Brain microvascular endothelial cell (primary cell): ENCODE results near the gene OR11A1.

Experiments used
- DNase-seq: peaks from one replicate; pipeline ENCODE4 v3.0.0-alpha.2; 2020
- H3K27ac ChIP-seq: fragments of 250-450 bp; sonication (Bioruptor Pico); 2 replicates; pipeline ENCODE4 v1.5.1; 2020; ENCODE audit warnings: mild to moderate bottlenecking, moderate library complexity
- H3K27me3 ChIP-seq: fragments of 250-450 bp; sonication (Bioruptor Pico); replicated peaks from 2 replicates; pipeline ENCODE4 v1.5.1; 2020; ENCODE audit warnings: mild to moderate bottlenecking
- H3K36me3 ChIP-seq: fragments of 250-450 bp; sonication (Bioruptor Pico); replicated peaks from 2 replicates; pipeline ENCODE4 v1.5.1; 2020; ENCODE audit warnings: mild to moderate bottlenecking
- H3K4me3 ChIP-seq: 2 replicates; pipeline ENCODE4 v1.5.1; 2011; ENCODE audit warnings: low read depth, mild to moderate bottlenecking, control low read depth, low read length, moderate library complexity
- CTCF ChIP-seq: IDR thresholded peaks from 2 replicates; pipeline ENCODE4 v1.5.1; 2011; ENCODE audit warnings: low read depth, mild to moderate bottlenecking, moderate library complexity, low read length, control low read depth, inconsistent platforms; ENCODE audit errors: missing control alignments
- in situ Hi-C: cut with HindIII; loops from 2 replicates; pipeline ENCODE4 v1.10.0; 2017; ENCODE audit warnings: low sequenced_read_pairs, low pct_ligation_motif_present

OR11A1 gene

DNA sequence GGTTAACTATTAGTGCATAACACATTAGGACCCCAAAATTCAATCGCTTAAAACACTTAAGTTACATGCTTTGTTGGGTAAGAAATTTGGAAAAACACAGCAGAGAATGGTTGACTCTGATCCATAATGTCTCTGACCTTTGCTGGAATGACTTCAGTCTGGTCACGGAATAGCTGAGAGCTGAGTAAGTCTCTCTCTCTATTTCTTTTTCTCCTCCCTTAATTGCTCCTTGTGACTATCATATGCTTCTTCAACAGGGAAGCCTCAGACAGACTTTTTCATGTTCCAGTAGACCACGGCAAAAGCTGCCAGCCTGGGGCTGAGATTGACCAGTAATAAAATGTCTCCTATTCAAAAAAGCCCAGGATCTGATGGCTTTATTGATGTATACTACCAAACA, 37.4 kb downstream of the OR11A1 start:
- no peak overlapping the region for H3K4me3 ChIP-seq
- H3K27ac ChIP-seq, result peak overlapping the region; percentile 87
- no peaks in the 10 kb centered on the region for H3K27me3 ChIP-seq
- in situ Hi-C loops, result no loop called here
- no peak for TF ChIP-seq CTCF
- DNase-seq, result peak; percentile 60
- H3K36me3 ChIP-seq, result no peaks in the 10 kb centered on the region

DNA sequence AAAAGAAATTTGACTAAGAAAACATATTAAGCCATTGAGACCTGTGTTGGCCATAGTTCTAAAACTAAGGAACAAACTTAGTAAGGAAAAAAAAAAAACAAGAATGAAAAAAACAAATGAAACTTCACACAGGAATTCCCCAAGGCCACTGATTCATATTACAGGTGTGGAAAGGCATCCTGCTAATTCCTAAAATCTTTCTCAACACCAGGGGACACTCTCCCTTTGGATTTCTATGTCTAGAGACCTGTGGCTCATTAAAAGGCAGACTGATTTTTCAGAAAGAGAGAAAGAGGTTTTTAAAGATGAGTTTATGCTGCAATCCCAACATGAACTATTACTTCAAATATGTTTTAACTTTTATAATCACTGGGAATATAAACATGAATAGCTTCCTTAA, 42.3 kb downstream of the OR11A1 start, which contains the start of gene OR12D1:
OR12D1 (plus strand) TSS at position 341 of the 400 bp plus-strand sequence.
- no peak for DNase-seq
- no peak within 1 kb of the TSS for H3K4me3 ChIP-seq
- no peak within 1 kb of the TSS for H3K27ac ChIP-seq
- H3K36me3 ChIP-seq, result no peaks in the 10 kb centered on the region
- H3K27me3 ChIP-seq, result no peaks in the 10 kb centered on the region
- TF ChIP-seq CTCF, result peak; percentile 27
- in situ Hi-C loops, result no loop called here

- no peaks in the 10 kb centered on the region for H3K36me3 ChIP-seq
- in situ Hi-C loops, result no loop called here
- no peak for DNase-seq
- no peak overlapping the region for H3K4me3 ChIP-seq
- TF ChIP-seq CTCF, result no peak
- H3K27ac ChIP-seq, result no peak overlapping the region
- H3K27me3 ChIP-seq, result no peaks in the 10 kb centered on the region
These were observed 53.1 kb downstream of the OR11A1 start for GRCh38 chr6:29403801-29404200.

DNA sequence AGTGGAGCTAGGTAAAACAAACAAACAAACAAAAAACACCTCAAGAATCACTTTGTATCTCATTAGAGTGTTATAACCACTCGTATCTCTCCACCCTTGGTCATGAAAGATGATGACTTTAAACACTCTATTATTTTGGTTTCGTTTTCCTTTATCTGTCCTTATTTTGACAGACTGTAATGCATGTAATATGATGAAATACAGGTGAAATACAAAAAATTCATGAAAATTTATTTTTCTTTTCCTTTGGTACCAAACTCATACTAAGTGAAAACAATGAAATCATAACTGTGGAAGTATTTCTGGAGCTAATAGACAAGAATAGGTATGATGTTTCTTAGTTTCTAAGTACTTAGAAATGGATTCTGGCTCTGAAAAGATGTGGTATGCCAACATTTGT, 57.3 kb downstream of the OR11A1 start:
- no peak for TF ChIP-seq CTCF
- in situ Hi-C loops, result no loop called here
- Histone ChIP-seq H3K4me3 (no peak overlapping the region), H3K27ac (no peak overlapping the region), H3K36me3 (no peaks in the 10 kb centered on the region), H3K27me3 (no peaks in the 10 kb centered on the region)
- DNase-seq, result no peak

DNA sequence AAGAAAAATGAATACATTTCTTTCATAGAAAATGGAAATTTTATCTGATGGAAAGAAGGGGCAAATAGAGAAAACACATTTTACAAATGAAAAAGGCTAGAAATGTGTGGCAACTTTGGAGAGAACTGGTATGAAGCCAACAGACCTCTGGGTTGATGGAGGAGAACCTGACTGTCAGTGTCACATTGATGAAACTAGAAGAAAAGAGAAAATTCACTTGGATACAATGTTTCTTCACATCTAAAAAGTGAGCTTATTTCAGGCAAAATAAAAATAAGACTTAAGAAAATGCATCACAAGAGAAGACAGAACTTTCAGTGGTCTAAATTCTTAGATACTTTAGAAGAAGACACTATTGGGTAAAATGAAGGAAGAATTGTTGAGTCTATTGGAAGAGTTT, 61.5 kb downstream of the OR11A1 start, which contains the start of gene OR12D2:
OR12D2 (plus strand) TSS at position 301 of the 400 bp plus-strand sequence. CDS start 1,069 bp downstream, outside the sequence.
- in situ Hi-C loops, result no loop called here
- no peak for DNase-seq
- Histone ChIP-seq H3K27ac (no peak within 1 kb of the TSS), H3K36me3 (no peaks in the 10 kb centered on the region), H3K4me3 (no peak within 1 kb of the TSS), H3K27me3 (no peaks in the 10 kb centered on the region)
- no peak for TF ChIP-seq CTCF

- Histone ChIP-seq H3K27ac (no peak overlapping the region), H3K36me3 (no peaks in the 10 kb centered on the region), H3K4me3 (no peak overlapping the region), H3K27me3 (no peaks in the 10 kb centered on the region)
- TF ChIP-seq CTCF, result no peak
- DNase-seq, result no peak
- in situ Hi-C loops, result no loop called here
These were observed 68.3 kb downstream of the OR11A1 start for GRCh38 chr6:29388533-29388932.
